ENCODE results near the gene SCYGR7.
"Not testable (repeated sequence)": the region's sequence is repeated elsewhere in the genome, so short reads cannot be mapped to it uniquely, and the experiment has no call there.

The SCYGR7 gene

GRCh38 chr2:227728035-227728434, at the start of gene SCYGR7:
Gene SCYGR7, plus strand, starts transcription at chr2:227728335. Its CDS starts 0 bp downstream, at chr2:227728335.
- no peak for DNase-seq

- no peak for DNase-seq
Observed at GRCh38 chr2:227684258-227684657, 43.9 kb upstream of the SCYGR7 start.

- DNase-seq: no peak
Observed at GRCh38 chr2:227687189-227687588, 40.9 kb upstream of the SCYGR7 start.

GRCh38 chr2:227696990-227697679, 31.0 kb upstream of the SCYGR7 start:
- no peak for DNase-seq

- no peak for DNase-seq
Observed at GRCh38 chr2:227701556-227701955, 26.6 kb upstream of the SCYGR7 start.

- peak; percentile 19 for DNase-seq
Observed at GRCh38 chr2:227703280-227703732, 24.8 kb upstream of the SCYGR7 start.

GRCh38 chr2:227703961-227704360, 24.2 kb upstream of the SCYGR7 start:
- DNase-seq: no peak

GRCh38 chr2:227706859-227707258, 21.3 kb upstream of the SCYGR7 start:
- DNase-seq: no peak

GRCh38 chr2:227707390-227707789, 20.7 kb upstream of the SCYGR7 start:
- no peak for DNase-seq

GRCh38 chr2:227710986-227711385, 17.1 kb upstream of the SCYGR7 start:
- no peak for DNase-seq

GRCh38 chr2:227713291-227713690, 14.8 kb upstream of the SCYGR7 start:
- no peak for DNase-seq

GRCh38 chr2:227716501-227716900, 11.6 kb upstream of the SCYGR7 start:
- no peak for DNase-seq

GRCh38 chr2:227717687-227718567, 10.2 kb upstream of the SCYGR7 start, which contains the start of gene SLC19A3:
Gene SLC19A3, minus strand, starts transcription at chr2:227718028. Its CDS starts 15,710 bp downstream, at chr2:227702318.
- DNase-seq: peak; percentile 40

- DNase-seq: no peak
Observed at GRCh38 chr2:227719641-227720040, 8.5 kb upstream of the SCYGR7 start.

GRCh38 chr2:227720680-227721079, 7.5 kb upstream of the SCYGR7 start:
- DNase-seq: no peak

GRCh38 chr2:227722821-227723220, 5.3 kb upstream of the SCYGR7 start:
- DNase-seq: not testable (repeated sequence)

- no peak for DNase-seq
Observed at GRCh38 chr2:227724394-227725039, 3.6 kb upstream of the SCYGR7 start, which contains the start of gene SCYGR6. Gene SCYGR6, minus strand, starts transcription at chr2:227724757. Its CDS starts 0 bp downstream, at chr2:227724757.

- no peak for DNase-seq
Observed at GRCh38 chr2:227739351-227739750, 11.2 kb downstream of the SCYGR7 start.

GRCh38 chr2:227740705-227741104, 12.6 kb downstream of the SCYGR7 start:
- not testable (repeated sequence) for DNase-seq

GRCh38 chr2:227745594-227745993, 17.5 kb downstream of the SCYGR7 start, which contains the start of gene SCYGR8:
Gene SCYGR8, plus strand, starts transcription at chr2:227745894. Its CDS starts 0 bp downstream, at chr2:227745894.
- no peak for DNase-seq

- DNase-seq: no peak
Observed at GRCh38 chr2:227748079-227748478, 19.9 kb downstream of the SCYGR7 start.

- DNase-seq: not testable (repeated sequence)
Observed at GRCh38 chr2:227756261-227756660, 28.1 kb downstream of the SCYGR7 start.

Data from kidney glomerular epithelial cell (primary cell).